GM19099 (cell line): ENCODE measurements around the gene PPP1R13B.

ENCODE experiments used
- POLR2A ChIP-seq: IDR thresholded peaks from 3 replicates; pipeline ENCODE4 v1.6.1; 2011; ENCODE audit warnings: low read depth; ENCODE audit not compliant: insufficient read length; ENCODE audit errors: extremely low read depth

The PPP1R13B gene

DNA sequence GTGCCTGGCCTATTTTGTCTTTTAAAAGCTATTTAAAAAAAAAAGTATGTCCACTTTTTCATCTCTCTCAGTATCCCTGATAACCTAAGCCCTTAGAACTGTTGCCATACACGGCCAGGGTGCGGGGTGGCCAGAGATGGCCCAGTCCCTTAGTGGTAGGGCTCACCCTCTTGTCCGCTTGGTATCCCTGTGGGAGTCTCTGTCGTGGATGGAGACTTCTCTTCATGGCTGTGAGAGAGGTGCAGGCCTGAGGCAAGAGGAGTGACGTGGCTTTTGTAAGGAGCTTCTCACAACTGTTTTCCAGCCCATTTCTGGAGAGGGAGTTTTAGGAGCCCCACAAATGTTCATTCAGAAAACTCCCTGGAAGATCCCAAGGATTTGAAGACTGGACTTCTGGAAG, 158.9 kb downstream of the PPP1R13B start:
- TF ChIP-seq POLR2A, result no peak

DNA sequence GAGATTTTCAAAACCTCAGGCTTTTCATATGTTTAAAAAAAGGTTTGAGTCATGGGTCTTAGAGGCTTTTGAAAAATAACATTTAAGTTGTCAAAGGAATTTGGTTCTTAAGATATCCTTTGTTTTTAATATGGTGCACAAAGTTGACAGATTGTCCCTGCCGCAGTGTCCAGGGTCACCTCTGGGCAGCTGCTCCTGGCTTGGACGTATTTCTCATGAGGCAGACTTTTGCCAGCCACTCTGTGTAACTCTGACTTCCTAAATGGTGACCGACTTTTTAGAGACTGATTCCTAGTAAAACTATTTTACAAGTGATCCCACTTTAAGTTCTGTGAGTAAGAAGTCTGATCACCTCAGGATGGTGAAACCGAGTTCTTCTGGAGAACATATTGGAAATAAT, 159.7 kb downstream of the PPP1R13B start:
- TF ChIP-seq POLR2A, result no peak

- TF ChIP-seq POLR2A, result no peak
Measured at GRCh38 chr14:103686831-103687485, 160.4 kb downstream of the PPP1R13B start.

DNA sequence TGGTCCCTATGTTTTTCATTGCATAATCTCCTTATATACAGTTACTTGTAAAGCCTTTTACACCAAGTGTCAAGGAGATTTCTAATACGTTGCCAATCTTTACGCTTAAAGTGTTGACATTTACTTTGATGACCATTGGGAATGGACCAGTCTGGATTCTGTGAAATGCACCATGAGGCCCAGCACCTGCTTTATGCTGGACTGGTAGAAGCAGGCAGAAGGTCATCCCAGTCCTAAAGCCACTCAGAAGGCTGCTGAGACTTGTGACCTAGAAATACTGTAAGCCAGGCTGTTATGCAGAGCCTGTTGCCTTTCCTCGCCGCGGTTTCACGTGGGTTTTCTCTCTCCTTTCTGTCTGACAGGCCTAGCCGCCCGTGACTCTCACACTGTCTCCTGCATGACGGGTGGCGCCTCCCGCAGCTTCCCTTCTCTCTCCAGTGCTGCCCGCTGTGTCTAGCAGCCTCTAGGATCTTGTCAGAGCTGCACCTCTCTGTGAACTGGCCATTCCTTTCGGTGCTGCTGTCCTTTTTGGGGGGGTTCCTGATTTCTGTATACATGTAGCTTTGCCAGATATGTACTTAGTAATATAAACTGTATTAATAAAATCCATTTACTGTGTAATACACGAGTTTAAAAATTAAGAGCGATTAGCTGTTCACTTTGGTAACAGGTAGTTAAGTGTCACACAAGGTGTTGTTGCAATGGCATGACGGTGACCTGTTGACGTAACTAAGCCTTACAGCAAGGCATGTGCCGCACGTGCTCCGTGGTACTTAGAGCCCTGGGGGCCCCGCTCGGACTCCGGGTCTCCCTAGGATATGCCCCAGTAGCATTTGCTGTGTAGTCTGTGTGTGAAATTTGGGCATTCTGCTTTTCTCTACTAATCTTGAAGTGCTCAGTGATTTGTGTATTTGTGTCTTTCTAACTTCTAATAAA, 161.8 kb downstream of the PPP1R13B start:
- TF ChIP-seq POLR2A, result no peak

- no peak for TF ChIP-seq POLR2A
Measured at GRCh38 chr14:103684871-103685270, 162.5 kb downstream of the PPP1R13B start.

DNA sequence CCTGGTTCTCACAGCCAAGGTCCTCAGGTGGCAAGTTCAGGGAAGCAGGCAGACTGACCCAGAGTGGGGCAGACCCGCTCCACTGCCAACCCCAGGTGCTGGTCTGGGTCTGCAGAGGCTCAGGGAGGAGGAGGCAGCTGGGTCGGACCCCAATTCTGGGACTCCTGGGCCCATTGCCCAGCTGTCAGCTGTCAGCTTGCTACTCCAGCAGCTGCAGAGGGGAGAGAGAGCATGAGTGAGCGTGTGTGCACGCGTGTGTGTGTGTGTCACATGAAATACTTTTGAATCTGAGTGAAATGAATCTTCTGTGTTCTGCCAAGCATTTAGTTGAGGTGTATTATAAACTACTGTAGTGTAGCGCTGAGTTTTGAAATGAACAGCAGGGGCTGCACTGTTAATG, 162.9 kb downstream of the PPP1R13B start:
- no peak for TF ChIP-seq POLR2A
